Measurements from ENCODE around the gene WDR45B.
"Not testable (repeated sequence)": the region's sequence is repeated elsewhere in the genome, so short reads cannot be mapped to it uniquely, and the experiment has no call there.

Gene WDR45B

DNA sequence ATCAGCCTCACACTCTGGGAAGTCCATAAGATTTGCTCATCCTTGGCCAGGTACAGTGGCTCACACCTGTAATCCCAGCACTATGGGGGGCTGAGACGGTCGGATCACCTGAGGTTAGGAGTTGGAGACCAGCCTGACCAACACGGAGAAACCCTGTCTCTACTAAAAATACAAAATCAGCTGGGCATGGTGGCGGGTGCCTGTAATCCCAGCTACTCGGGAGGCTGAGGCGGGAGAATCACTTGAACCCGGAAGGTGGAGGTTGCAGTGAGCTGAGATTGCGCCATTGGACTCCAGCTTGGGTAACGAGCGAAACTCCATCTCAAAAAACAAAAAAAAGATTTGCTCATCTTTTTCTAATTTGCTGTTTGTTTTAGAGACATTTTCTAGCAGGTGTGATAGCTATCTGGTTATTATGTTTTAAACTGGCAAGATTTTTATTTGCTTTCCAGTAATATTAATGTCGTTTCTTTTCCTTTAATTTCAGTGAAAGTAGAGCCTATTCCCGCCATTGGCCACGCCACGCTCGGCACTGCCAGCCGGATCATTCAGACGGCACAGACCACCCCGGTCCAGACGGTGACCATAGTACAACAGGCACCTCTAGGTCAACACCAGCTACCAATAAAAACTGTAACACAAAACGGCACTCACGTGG is 61.5 kb downstream of the WDR45B start:
- TF ChIP-seq, protein P1, sequence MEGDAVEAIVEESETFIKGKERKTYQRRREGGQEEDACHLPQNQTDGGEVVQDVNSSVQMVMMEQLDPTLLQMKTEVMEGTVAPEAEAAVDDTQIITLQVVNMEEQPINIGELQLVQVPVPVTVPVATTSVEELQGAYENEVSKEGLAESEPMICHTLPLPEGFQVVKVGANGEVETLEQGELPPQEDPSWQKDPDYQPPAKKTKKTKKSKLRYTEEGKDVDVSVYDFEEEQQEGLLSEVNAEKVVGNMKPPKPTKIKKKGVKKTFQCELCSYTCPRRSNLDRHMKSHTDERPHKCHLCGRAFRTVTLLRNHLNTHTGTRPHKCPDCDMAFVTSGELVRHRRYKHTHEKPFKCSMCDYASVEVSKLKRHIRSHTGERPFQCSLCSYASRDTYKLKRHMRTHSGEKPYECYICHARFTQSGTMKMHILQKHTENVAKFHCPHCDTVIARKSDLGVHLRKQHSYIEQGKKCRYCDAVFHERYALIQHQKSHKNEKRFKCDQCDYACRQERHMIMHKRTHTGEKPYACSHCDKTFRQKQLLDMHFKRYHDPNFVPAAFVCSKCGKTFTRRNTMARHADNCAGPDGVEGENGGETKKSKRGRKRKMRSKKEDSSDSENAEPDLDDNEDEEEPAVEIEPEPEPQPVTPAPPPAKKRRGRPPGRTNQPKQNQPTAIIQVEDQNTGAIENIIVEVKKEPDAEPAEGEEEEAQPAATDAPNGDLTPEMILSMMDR (IDR thresholded peaks at IDR 0.05; ENCODE audit: low read length): no peak
- no peak for TF ChIP-seq EZH2 (IDR thresholded peaks at IDR 0.05; ENCODE audit: borderline replicate concordance, low read length)
- Histone ChIP-seq H3K9ac (ENCODE audit: low read length) (no peak overlapping the region), H3K27me3 (ENCODE audit: insufficient read depth, low read length) (no peaks in the 10 kb centered on the region), H3K9me2 (ENCODE audit: low read depth, low read length) (no peaks in the 10 kb centered on the region), H3K9me3 (ENCODE audit: low read length) (no peaks in the 10 kb centered on the region), H2AFZ (ENCODE audit: low read length) (no peak overlapping the region), H3F3A (ENCODE audit: insufficient read depth, low read length) (peaks cover 8% of the 10 kb centered on the region; the same call in 1 of the 2 replicates), H3K79me2 (ENCODE audit: insufficient read depth, low read length) (no peaks in the 10 kb centered on the region), H3K4me3 (ENCODE audit: low read depth, low read length, poor library complexity, severe bottlenecking) (no peak overlapping the region), H3K4me2 (ENCODE audit: low read length) (no peak overlapping the region), H3K4me1 (ENCODE audit: insufficient read depth, low read length, severe bottlenecking) (peaks cover 15% of the 10 kb centered on the region), H3K27ac (ENCODE audit: low read depth, low read length, poor library complexity, severe bottlenecking) (no peak overlapping the region), H4K20me1 (ENCODE audit: insufficient read depth, low read length) (no peaks in the 10 kb centered on the region), H3K36me3 (ENCODE audit: insufficient read depth, low read length) (peaks cover 76% of the 10 kb centered on the region)

DNA sequence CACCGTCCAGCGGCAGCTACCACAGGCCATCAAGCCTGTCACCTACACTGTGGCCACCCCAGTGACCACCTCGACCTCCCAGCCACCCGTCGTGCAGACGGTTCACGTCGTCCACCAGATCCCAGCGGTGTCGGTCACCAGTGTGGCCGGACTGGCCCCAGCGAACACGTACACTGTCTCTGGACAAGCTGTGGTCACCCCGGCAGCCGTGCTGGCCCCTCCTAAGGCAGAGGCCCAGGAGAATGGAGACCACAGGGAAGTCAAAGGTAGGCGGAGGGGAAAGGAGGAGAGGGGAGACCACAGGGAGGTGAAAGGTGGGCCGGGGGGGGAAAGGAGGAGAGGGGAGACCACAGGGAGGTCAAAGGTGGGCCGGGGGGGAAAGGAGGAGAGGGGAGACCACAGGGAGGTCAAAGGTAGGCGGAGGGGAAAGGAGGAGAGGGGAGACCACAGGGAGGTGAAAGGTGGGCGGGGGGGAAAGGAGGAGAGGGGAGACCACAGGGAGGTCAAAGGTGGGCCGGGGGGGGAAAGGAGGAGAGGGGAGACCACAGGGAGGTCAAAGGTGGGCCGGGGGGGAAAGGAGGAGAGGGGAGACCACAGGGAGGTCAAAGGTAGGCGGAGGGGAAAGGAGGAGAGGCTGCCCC is 62.2 kb downstream of the WDR45B start:
- not testable (repeated sequence) for H3K79me2 ChIP-seq (ENCODE audit: insufficient read depth, low read length); H3K9me3 ChIP-seq (ENCODE audit: low read length); H3K4me2 ChIP-seq (ENCODE audit: low read length); H3K27ac ChIP-seq (ENCODE audit: low read depth, low read length, poor library complexity, severe bottlenecking); H4K20me1 ChIP-seq (ENCODE audit: insufficient read depth, low read length); H3K27me3 ChIP-seq (ENCODE audit: insufficient read depth, low read length); H3K4me1 ChIP-seq (ENCODE audit: insufficient read depth, low read length, severe bottlenecking); H3K9ac ChIP-seq (ENCODE audit: low read length); H3K4me3 ChIP-seq (ENCODE audit: low read depth, low read length, poor library complexity, severe bottlenecking); H3K9me2 ChIP-seq (ENCODE audit: low read depth, low read length); H2AFZ ChIP-seq (ENCODE audit: low read length); H3F3A ChIP-seq (ENCODE audit: insufficient read depth, low read length)
- H3K36me3 ChIP-seq (ENCODE audit: insufficient read depth, low read length): peaks cover 75% of the 10 kb centered on the region

DNA sequence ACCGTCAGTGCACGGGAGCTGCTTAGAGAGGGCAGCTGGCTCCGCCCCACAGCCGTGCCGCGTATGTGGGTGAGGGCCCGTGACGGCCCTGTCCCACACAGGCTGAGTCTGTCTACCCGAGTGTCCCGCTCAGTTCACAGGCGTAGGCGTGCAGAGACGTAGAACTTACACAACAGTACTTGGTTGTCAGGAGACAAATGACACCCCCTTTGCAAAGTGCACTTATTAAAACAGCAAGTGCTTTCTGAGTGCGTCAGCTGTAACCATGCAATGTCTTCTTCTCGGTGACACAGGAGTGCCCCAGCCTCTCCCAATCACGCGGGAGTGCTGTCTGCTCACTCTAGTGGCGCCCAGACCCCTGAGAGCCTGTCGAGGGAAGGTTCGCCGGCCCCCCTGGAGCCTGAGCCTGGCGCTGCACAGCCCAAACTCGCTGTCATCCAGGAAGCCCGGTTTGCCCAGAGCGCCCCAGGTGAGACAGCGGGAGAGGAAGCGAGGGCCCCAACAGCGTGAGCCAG is 64.5 kb downstream of the WDR45B start:
- no peaks in the 10 kb centered on the region for H4K20me1 ChIP-seq (ENCODE audit: insufficient read depth, low read length)
- TF ChIP-seq, protein P1 (IDR thresholded peaks at IDR 0.05; ENCODE audit: low read length): no peak
- no peak for TF ChIP-seq EZH2 (IDR thresholded peaks at IDR 0.05; ENCODE audit: borderline replicate concordance, low read length)
- H3F3A ChIP-seq (ENCODE audit: insufficient read depth, low read length): no peaks in the 10 kb centered on the region
- H3K4me2 ChIP-seq (ENCODE audit: low read length): no peak overlapping the region
- no peak overlapping the region for H3K27ac ChIP-seq (ENCODE audit: low read depth, low read length, poor library complexity, severe bottlenecking)
- H3K9me3 ChIP-seq (ENCODE audit: low read length): no peaks in the 10 kb centered on the region
- no peaks in the 10 kb centered on the region for H3K9me2 ChIP-seq (ENCODE audit: low read depth, low read length)
- H3K4me3 ChIP-seq (ENCODE audit: low read depth, low read length, poor library complexity, severe bottlenecking): no peak overlapping the region
- H3K79me2 ChIP-seq (ENCODE audit: insufficient read depth, low read length): no peaks in the 10 kb centered on the region
- H2AFZ ChIP-seq (ENCODE audit: low read length): no peak overlapping the region
- H3K27me3 ChIP-seq (ENCODE audit: insufficient read depth, low read length): no peaks in the 10 kb centered on the region
- H3K9ac ChIP-seq (ENCODE audit: low read length): no peak overlapping the region
- H3K4me1 ChIP-seq (ENCODE audit: insufficient read depth, low read length, severe bottlenecking): no peaks in the 10 kb centered on the region
- H3K36me3 ChIP-seq (ENCODE audit: insufficient read depth, low read length): peaks cover 73% of the 10 kb centered on the region

Data from OCI-LY1 (cell line).